Gastrocnemius medialis (tissue), 4 donors: ENCODE results near the gene SHROOM3.

Source experiments
- CTCF ChIP-seq, 5 experiments: fragments of 450-650 bp in 3 of 5; fragments of 200-600 bp in 2 of 5; sonication (generic) in 2 of 5; IDR thresholded peaks in 4 of 5; conservative IDR thresholded peaks in 1 of 5; 1 replicate in 4 of 5; 2 replicates in 1 of 5; pipeline ENCODE4 v1.5.1; 2016 to 2019; ENCODE audit warnings: antibody characterized with exemption in 5 of 5, mild to moderate bottlenecking in 3 of 5, moderate library complexity in 3 of 5
- POLR2A ChIP-seq, 2 donors: fragments of 450-650 bp; IDR thresholded peaks; one replicate each; pipeline ENCODE4 v1.6.1; 2017; ENCODE audit warnings: antibody characterized with exemption in 2 of 2, mild to moderate bottlenecking in 2 of 2, moderate library complexity in 2 of 2

GRCh38 chr4:76704133-76704881 is 269.3 kb downstream of the SHROOM3 start:
- TF ChIP-seq CTCF (IDR thresholded peaks at IDR 0.05 in 4 of 5, conservative IDR thresholded peaks at IDR 0.05 in 1 of 5) = no peak
- TF ChIP-seq POLR2A (IDR thresholded peaks at IDR 0.05) = no peak
